Stimulated activated CD4-positive, alpha-beta T cell treated with anti-CD3 and anti-CD28 coated beads, Interleukin-12 subunit alpha, Interleukin-12 subunit beta, amount 100 ng/mL, for 24 hours (primary cell): ENCODE results near the gene SPG11.
"Not testable (repeated sequence)": the region's sequence is repeated elsewhere in the genome, so short reads cannot be mapped to it uniquely, and the experiment has no call there.

ENCODE experiments used
- DNase-seq, 2 experiments: peaks; one replicate each; pipeline ENCODE4 v3.0.0-alpha.2; 2020; ENCODE audit warnings: low read depth in 2 of 2

Gene SPG11

DNA sequence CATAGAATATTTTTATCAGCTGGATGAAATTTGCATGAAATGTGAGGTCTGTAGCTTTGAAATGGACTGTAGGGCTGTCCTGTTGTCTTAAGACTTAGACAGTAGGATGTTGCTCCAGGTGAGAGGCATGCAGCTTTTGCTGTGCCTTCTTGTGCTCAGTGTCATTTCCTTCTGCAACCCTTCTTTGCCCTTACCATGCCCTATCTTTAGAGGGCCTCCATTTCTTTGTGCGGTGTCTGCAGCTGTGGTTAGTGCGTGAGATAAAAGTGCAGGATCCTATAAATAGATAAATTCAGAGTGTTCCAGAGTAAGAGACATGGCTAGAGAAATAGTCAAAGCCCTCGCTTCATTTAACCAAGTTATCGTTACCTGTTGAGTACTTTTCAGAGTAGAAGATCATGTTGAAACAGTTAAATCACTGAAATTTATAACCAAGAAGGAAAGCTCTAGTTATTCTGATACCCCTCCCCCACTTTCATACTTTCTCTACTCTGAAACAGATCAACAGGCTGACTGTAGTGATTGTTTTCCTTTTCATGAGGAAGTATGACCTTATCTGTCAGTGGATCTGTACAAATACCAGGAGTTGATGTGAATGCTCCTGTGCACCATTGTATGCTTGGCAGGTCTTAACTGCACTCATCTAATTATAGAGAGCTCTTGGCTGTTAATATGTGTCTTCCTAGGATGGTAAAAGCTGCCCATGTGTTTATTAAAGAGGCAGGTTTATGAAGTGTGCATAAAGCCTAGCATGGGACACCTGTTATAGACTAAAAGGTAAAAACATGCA lies 108.3 kb downstream of the SPG11 start:
- no peak for DNase-seq

DNA sequence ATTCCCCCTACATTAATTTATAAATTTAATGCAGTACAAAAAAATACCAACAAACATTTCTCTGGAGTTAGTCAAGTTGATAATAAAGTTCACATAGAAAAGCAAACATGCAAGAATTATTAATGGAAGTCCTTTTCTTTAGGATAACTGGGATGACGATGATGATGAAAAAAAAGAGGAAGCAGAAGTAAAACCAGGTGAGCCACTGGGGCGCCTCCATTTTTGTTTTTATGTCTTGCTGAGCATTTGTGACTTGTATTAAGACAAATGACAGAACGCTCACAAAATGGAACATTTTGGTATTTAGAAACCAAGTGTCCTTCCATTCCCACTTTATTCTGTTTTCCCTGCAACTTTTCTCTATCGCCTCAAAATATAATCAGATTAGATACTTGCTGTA lies 112.7 kb downstream of the SPG11 start:
- no peak for DNase-seq

- no peak for DNase-seq
Observed at GRCh38 chr15:44550256-44550655, 113.2 kb downstream of the SPG11 start.

GRCh38 chr15:44549152-44549551 lies 114.3 kb downstream of the SPG11 start:
- DNase-seq, result not testable (repeated sequence)

DNA sequence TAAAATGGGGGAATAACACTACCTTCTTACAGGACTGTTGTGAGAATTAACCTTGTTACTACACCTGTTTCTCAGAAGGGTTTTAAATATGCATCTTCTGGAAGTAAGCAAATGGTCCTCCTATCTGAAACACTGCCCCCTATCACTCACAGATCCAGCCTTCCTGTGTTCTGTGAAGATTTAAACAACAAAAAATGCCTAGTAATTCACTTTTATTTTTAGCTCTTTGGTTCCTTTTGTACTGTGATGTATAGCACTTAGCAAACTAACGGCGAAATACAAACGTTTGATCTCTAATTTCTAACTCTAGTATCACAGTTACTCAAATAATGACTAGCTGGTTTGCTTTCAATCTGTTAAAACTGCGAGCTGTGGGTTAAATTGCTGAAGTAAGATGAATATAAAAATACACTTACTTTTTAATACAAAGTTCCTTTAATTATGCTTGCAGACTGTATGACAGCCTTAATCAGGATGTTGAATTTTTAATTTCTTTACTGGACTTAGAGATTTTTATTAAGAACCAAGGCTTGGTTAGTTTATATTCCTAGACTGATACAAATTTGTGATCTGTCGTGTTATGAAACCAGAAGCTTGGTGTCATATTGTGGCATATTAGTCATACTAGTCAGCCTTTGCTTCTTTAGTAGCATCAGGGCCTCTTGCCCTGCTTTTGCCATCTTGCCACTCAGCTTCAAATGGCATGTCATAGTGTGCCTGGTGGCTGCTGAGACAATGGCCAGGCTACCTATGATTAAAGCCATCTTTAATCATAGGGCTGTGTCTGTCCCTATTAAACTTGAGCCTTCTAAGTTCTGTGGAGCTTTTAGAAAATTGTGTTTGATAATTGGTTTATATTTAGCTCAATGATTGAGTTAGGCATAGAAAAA lies 117.3 kb downstream of the SPG11 start:
- peak in 1 of 2 experiments; percentile 38 for DNase-seq

DNA sequence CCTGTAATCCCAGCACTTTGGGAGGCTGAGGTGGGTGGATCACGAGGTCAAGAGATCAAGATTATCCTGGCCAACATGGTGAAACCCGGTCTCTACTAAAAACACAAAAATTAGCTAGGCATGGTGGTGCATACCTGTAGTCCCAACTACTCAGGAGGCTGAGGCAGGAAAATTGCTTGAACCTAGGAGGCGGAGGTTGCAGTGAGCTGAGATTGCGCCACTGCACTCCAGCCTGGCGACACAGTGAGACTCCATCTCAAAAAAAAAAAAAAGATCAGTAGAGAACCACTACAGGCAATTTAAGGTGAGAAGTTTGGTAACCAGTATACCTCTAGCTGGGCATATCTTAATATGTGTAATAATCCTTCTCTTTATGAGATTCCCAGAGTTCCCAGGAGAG lies 118.7 kb downstream of the SPG11 start:
- not testable (repeated sequence) for DNase-seq

GRCh38 chr15:44542596-44542995 lies 120.9 kb downstream of the SPG11 start:
- DNase-seq, result no peak

DNA sequence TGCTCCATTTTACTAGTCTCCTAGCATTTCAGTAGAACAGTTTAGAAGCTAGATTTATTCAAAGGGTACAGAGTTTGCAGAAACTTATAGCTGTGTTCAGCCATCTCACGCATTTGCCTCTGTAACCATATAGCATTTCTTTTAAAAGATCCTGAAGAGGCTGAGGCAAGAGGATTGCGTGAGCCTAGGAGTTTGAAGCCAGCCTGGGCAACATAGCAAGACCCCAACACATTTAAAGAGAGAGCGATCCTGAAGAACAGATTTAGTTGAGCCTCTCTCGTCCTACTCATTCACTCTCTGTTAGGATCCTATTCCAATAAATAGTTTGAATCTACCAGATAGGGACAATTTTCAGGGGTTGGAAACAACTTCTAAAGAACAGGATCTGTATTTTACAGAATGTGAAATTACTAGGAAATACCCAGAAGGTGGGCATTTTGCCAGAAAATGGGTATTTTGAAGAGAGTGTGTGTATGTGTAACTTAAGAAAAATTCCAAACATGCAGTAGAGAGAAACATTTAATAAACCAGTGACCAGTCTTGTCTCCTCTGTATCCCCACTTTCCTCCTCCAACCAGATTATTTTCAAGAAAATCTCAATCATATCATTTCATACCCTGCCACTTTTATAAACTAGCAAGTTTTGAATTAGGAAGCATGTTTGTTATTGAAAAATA lies 122.0 kb downstream of the SPG11 start:
- no peak for DNase-seq

DNA sequence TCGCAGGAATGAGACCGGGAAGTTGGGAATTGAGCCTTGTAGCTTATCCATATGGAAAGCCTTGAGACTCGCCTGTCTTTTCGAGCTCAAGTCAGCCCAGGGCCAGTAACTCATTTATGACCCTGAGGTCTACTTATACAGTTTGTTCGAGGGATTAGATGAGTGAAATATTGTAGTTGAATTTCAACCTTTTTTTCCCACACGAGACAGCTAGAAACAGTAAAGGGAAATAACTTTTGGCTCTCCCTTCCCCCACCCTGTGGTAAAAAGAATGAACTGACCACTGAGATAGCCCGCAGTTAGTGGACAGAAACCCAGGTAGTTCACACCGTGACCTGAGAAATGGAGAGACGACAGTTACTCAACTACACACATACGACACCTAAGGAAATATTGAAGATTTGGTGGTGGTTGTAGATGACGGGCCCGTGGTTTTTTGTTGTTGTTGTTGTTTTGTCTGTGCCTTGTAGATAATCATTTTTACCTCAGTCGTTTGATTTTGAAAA lies 125.7 kb downstream of the SPG11 start:
- no peak for DNase-seq

DNA sequence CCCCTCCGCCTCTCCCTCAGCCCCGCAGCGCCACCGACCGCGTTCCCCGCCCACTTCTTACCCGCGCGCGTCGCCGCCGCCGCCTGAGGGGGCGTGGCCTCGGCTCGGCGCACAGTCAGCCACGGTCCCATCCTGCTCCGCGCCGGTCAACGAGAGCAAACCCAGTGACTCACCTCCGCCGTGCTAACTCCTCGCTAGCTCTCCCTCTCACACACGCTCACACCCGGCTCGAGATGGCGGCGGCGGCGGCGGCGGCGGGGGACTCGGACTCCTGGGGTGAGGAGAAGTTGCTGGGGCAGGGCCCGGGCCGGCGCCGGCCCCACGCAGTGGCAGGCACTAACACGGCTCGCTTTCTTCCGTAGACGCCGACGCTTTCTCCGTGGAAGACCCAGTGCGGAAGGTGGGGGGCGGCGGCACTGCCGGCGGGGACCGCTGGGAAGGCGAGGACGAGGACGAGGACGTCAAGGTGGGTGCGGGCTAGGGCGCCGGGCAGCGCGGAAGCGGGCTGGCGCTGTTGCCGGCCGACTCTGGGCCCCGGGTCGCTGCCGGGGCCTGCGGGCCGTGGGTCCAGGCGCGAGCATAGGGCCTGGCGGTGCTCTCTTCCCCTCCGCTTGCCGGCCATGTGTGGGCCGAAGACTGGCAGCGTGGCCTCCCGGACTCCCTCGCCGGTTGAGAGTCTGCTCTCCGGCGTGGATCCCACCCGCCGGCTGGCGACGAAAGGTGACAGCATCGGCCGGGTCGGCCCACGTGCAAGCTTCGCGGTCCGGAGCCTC lies 126.3 kb downstream of the SPG11 start, which contains the start of gene EIF3J:
Gene EIF3J, plus strand, starts transcription at position 186 of the 773 bp plus-strand sequence. Its CDS starts 48 bp downstream, at position 234.
- peak; percentile 87 to 89 for DNase-seq

- no peak for DNase-seq
Observed at GRCh38 chr15:44536302-44536961, 127.0 kb downstream of the SPG11 start.

- peak in 1 of 2 experiments; percentile 11 for DNase-seq
Observed at GRCh38 chr15:44535523-44536301, 127.8 kb downstream of the SPG11 start.

DNA sequence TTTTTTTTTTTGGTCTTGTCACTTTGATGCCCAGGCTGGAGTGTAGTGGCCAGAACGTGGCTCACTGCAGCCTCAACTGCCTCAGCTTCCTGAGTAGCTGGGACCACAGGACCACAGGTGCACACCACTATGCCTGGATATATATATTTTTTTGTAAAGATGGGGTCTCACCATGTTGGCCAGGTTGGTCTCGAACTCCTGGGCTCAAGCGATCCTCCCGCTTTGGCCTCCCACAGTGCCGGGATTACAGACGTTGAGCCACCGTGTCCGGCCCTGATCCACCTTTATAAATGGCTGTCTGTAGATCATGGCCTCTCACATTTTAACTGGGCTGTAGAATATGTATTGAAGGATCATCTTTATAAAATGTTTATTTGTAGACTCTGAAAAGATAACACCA lies 128.4 kb downstream of the SPG11 start:
- DNase-seq, result no peak

DNA sequence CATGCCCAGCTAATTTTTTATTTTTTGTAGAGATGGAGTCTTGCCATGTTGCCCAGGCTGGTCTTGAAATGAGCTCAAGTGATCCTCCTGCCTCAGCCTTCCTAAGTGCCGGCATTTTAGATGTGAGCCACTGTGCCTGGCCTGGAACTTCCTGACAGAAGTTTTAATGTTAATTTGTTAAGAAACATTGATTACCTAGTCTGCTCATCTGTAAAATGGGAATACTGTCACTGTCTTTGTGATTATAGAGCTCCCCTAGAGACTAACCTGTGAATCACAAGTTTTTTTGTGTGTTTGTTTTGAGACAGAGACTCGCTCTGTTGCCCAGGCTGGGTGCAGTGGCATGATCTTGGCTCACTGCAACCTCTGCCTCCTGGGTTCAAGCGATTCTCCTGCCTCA lies 130.8 kb downstream of the SPG11 start:
- no peak for DNase-seq

DNA sequence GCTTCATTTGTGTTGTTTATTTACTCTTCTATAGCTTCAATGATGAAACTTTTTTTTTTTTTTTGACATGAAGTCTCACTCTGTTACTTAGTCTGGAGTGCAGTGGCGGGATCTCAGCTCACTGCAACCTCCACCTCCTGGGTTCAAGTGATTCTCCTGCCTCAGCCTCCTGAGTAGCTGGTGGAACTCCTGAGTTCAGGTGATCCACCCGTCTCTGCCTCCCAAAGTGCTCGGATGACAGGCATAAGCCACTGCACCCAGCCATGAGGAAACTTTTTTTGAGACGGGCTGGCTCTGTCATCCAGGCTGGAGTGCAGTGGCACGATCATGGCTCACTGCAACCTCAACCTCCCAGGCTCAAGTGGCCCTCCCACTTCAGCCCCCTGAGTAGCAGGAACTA lies 131.2 kb downstream of the SPG11 start:
- not testable (repeated sequence) for DNase-seq

DNA sequence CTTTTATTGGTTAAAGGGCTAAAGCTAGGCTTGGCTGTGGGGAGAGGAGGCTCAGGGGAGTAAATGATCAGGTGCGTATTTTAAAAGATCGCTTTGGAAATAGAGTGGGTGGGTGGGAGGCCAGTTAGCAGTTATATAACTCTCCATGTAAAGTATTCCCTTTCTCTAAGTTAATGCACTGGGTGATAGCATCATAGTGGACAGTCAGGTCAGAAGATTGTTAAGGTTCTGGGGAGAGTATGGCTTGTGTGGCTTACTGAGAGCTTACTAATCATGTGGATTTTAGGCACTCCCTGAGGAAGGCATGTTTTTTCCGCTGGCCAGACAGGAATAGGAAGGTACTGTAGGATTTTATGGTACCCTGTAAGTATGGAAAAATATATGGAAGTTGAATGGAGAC lies 132.8 kb downstream of the SPG11 start:
- no peak for DNase-seq

- DNase-seq, result no peak
Observed at GRCh38 chr15:44529864-44530604, 133.4 kb downstream of the SPG11 start.

DNA sequence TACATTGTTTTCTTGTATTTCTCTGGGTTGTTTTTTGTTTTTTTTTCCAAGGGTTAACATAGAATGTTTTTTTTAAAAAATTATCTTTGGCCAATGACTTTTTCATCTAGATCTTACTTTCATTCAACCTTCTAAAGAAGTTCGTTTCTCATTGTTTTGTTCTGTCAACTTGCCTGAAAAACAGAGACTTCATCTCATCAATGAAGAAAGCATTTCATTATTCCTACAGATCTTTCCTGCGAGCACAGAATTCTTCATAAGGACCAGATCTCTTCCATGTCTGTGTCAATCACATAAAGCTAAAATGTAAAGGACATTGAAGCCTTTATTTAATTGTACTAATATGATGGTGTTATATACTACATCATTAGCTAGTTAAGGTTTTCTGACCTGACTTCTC lies 136.2 kb downstream of the SPG11 start:
- no peak for DNase-seq

DNA sequence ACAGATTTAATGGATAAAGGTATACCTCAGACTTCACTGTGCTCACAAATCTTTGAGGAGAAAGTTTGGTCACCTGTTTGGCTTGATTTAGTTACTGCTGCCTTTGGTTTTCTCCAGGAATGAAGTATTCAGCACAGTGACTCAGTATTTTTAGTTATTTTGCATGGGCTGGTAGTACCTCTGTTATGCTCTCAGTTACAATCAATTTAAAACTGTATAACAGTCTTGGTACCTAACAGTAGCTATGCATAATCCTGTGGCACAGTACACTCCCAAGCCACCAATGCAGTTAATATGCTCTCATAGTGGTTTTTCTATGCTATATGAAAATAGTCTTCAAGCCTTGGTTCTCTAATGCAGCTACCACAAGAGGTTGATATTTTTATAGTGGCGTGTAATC lies 138.4 kb downstream of the SPG11 start:
- DNase-seq, result no peak
